HEK293 (cell line): Measurements from ENCODE around the gene MACROD1.

Experiments
- CTCF ChIP-seq: fragments of 450-650 bp; formaldehyde crosslinking; IDR thresholded peaks from 2 replicates; pipeline ENCODE4 v1.5.1; 2016; ENCODE audit warnings: missing biosample characterization, missing genetic modification characterization
- HOXD13 ChIP-seq: sonication (generic); formaldehyde crosslinking; IDR thresholded peaks from 2 replicates; pipeline ENCODE4 v1.8.0; 2022; ENCODE audit warnings: missing genetic modification reagents, borderline replicate concordance
- KLF16 ChIP-seq: fragments of 450-650 bp; formaldehyde crosslinking; IDR thresholded peaks from 2 replicates; pipeline ENCODE4 v1.5.1; 2017; ENCODE audit warnings: missing biosample characterization, missing genetic modification characterization
- ZBTB7A ChIP-seq: fragments of 450-650 bp; formaldehyde crosslinking; IDR thresholded peaks from 2 replicates; pipeline ENCODE4 v1.5.1; 2016; ENCODE audit warnings: low read depth, missing biosample characterization, missing genetic modification characterization
- ZEB2 ChIP-seq: fragments of 450-650 bp; formaldehyde crosslinking; IDR thresholded peaks from 2 replicates; pipeline ENCODE4 v1.5.1; 2016; ENCODE audit warnings: missing biosample characterization, missing genetic modification characterization
- ZNF10 ChIP-seq: fragments of 450-650 bp; formaldehyde crosslinking; IDR thresholded peaks from 2 replicates; pipeline ENCODE4 v1.5.1; 2017; ENCODE audit warnings: missing biosample characterization, missing genetic modification characterization
- ZNF133 ChIP-seq: fragments of 450-650 bp; formaldehyde crosslinking; IDR thresholded peaks from 2 replicates; pipeline ENCODE4 v1.5.1; 2016; ENCODE audit warnings: missing biosample characterization, missing genetic modification characterization
- ZNF174 ChIP-seq: fragments of 450-650 bp; formaldehyde crosslinking; IDR thresholded peaks from 2 replicates; pipeline ENCODE4 v1.5.0; 2017; ENCODE audit warnings: missing biosample characterization, mild to moderate bottlenecking, missing genetic modification characterization
- ZNF280C ChIP-seq: fragments of 450-650 bp; formaldehyde crosslinking; IDR thresholded peaks from 2 replicates; pipeline ENCODE4 v1.5.1; 2016; ENCODE audit warnings: missing biosample characterization, missing genetic modification characterization
- ZNF501 ChIP-seq: fragments of 450-650 bp; formaldehyde crosslinking; IDR thresholded peaks from 2 replicates; pipeline ENCODE4 v1.5.1; 2016; ENCODE audit warnings: missing biosample characterization, missing genetic modification characterization
- ZNF549 ChIP-seq: fragments of 450-650 bp; IDR thresholded peaks from 2 replicates; pipeline ENCODE4 v1.5.1; 2018; ENCODE audit warnings: missing biosample characterization, missing genetic modification characterization, mild to moderate bottlenecking, inconsistent platforms, moderate library complexity
- ZNF776 ChIP-seq: fragments of 450-650 bp; formaldehyde crosslinking; IDR thresholded peaks from 2 replicates; pipeline ENCODE4 v1.5.0; 2017; ENCODE audit warnings: missing biosample characterization, missing genetic modification characterization, borderline replicate concordance
- ZSCAN30 ChIP-seq: fragments of 450-650 bp; IDR thresholded peaks from 2 replicates; pipeline ENCODE4 v1.5.1; 2018; ENCODE audit warnings: missing biosample characterization, mild to moderate bottlenecking, missing genetic modification characterization, moderate library complexity
- TF ChIP-seq, protein P1 (sequence below): fragments of 450-650 bp; formaldehyde crosslinking; IDR thresholded peaks from 2 replicates; pipeline ENCODE4 v1.5.1; 2016; ENCODE audit warnings: missing biosample characterization, missing genetic modification characterization

GRCh38 chr11:64140082-64140481 is 25.8 kb downstream of the MACROD1 start:
- TF ChIP-seq CTCF (tag by site-specific recombination) (no peak), ZEB2 (tag by site-specific recombination) (no peak), ZNF133 (no peak), HOXD13 (CRISPR knock-in tag) (no peak), ZNF280C (tag by site-specific recombination) (no peak), ZNF10 (tag by site-specific recombination) (no peak), ZBTB7A (tag by site-specific recombination) (no peak), ZSCAN30 (tag by site-specific recombination) (no peak), ZNF776 (no peak), ZNF501 (tag by site-specific recombination) (no peak), ZNF174 (tag by site-specific recombination) (no peak), ZNF549 (tag by site-specific recombination) (no peak), KLF16 (tag by site-specific recombination) (no peak)
- TF ChIP-seq, protein P1, sequence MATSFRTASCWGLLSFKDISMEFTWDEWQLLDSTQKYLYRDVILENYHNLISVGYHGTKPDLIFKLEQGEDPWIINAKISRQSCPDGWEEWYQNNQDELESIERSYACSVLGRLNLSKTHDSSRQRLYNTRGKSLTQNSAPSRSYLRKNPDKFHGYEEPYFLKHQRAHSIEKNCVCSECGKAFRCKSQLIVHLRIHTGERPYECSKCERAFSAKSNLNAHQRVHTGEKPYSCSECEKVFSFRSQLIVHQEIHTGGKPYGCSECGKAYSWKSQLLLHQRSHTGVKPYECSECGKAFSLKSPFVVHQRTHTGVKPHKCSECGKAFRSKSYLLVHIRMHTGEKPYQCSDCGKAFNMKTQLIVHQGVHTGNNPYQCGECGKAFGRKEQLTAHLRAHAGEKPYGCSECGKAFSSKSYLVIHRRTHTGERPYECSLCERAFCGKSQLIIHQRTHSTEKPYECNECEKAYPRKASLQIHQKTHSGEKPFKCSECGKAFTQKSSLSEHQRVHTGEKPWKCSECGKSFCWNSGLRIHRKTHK: no peak
